ENCODE results near the gene PTPRG. TPM values are rescaled to one million over a fixed set of nuclear protein-coding genes. Genes with fewer than 3 reads are reported as not detected.

Gene PTPRG
- total RNA-seq, 1 experiment from 2014 or later = 32.1 TPM

DNA sequence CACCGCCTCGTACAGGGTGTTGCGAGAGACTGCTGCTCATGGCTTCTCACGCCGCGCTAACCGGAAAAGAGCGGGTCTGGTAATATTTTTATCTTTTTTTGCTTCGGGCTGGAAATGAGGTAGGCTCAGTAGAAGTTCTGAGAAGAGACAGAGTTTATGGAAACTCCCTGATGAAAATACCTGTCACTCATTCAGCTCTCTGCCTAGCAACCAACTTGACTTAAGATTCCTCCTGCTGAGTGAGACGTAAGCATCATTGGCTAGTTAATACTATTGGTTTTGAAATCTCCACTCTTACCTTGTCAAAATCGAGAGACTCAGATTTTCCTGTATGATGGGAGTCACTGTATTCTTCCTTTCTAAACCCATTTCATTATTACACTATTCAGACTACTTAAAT, 181.7 kb downstream of the PTPRG start:
- Histone ChIP-seq H3K4me2 (ENCODE audit: low read length) (no peak overlapping the region), H2AFZ (ENCODE audit: low read depth, low read length, poor library complexity, severe bottlenecking) (no peak overlapping the region), H3K9ac (ENCODE audit: low read length) (no peak overlapping the region), H3K36me3 (ENCODE audit: control insufficient read depth in 1 of 2, insufficient read depth in 2 of 2, low read length in 2 of 2) (no peaks in the 10 kb centered on the region), H3K4me1 (ENCODE audit: control insufficient read depth in 1 of 2, insufficient read depth in 2 of 2, low read length in 2 of 2) (no peaks in the 10 kb centered on the region), H3K4me3 (replicated peaks in 1 of 2; ENCODE audit: low read depth in 1 of 2, low read length in 2 of 2) (no peak overlapping the region), H3K79me2 (ENCODE audit: insufficient read depth, low read length) (peaks cover 4% of the 10 kb centered on the region; the same call in 1 of the 2 replicates), H3K9me2 (ENCODE audit: insufficient read depth) (no peaks in the 10 kb centered on the region), H3K9me3 (ENCODE audit: control insufficient read depth in 1 of 2, insufficient read depth in 1 of 2, low read depth in 1 of 2, low read length in 2 of 2) (no peaks in the 10 kb centered on the region), H4K20me1 (ENCODE audit: insufficient read depth) (no peaks in the 10 kb centered on the region), H3K27ac (ENCODE audit: low read depth, low read length) (no peak overlapping the region), H3K27me3 (ENCODE audit: insufficient read depth, low read length) (no peaks in the 10 kb centered on the region)
- POLR2A ChIA-PET = no interaction called here
- DNase-seq (ENCODE audit: low read depth, low spot score) (no peak), ATAC-seq (no peak)
- RAD21 ChIA-PET (ENCODE audit: low non-redundant PET in 1 of 2, low total read pairs in 2 of 2, uncharacterized antibody in 2 of 2, unreplicated experiment in 2 of 2) = no interaction called here
- TF ChIP-seq, protein P1, sequence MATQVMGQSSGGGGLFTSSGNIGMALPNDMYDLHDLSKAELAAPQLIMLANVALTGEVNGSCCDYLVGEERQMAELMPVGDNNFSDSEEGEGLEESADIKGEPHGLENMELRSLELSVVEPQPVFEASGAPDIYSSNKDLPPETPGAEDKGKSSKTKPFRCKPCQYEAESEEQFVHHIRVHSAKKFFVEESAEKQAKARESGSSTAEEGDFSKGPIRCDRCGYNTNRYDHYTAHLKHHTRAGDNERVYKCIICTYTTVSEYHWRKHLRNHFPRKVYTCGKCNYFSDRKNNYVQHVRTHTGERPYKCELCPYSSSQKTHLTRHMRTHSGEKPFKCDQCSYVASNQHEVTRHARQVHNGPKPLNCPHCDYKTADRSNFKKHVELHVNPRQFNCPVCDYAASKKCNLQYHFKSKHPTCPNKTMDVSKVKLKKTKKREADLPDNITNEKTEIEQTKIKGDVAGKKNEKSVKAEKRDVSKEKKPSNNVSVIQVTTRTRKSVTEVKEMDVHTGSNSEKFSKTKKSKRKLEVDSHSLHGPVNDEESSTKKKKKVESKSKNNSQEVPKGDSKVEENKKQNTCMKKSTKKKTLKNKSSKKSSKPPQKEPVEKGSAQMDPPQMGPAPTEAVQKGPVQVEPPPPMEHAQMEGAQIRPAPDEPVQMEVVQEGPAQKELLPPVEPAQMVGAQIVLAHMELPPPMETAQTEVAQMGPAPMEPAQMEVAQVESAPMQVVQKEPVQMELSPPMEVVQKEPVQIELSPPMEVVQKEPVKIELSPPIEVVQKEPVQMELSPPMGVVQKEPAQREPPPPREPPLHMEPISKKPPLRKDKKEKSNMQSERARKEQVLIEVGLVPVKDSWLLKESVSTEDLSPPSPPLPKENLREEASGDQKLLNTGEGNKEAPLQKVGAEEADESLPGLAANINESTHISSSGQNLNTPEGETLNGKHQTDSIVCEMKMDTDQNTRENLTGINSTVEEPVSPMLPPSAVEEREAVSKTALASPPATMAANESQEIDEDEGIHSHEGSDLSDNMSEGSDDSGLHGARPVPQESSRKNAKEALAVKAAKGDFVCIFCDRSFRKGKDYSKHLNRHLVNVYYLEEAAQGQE (IDR thresholded peaks at IDR 0.05; ENCODE audit: low read depth) = no peak
- TF ChIP-seq EGR1 (IDR thresholded peaks at IDR 0.05; ENCODE audit: low read depth) = no peak
- TF ChIP-seq, protein P2, sequence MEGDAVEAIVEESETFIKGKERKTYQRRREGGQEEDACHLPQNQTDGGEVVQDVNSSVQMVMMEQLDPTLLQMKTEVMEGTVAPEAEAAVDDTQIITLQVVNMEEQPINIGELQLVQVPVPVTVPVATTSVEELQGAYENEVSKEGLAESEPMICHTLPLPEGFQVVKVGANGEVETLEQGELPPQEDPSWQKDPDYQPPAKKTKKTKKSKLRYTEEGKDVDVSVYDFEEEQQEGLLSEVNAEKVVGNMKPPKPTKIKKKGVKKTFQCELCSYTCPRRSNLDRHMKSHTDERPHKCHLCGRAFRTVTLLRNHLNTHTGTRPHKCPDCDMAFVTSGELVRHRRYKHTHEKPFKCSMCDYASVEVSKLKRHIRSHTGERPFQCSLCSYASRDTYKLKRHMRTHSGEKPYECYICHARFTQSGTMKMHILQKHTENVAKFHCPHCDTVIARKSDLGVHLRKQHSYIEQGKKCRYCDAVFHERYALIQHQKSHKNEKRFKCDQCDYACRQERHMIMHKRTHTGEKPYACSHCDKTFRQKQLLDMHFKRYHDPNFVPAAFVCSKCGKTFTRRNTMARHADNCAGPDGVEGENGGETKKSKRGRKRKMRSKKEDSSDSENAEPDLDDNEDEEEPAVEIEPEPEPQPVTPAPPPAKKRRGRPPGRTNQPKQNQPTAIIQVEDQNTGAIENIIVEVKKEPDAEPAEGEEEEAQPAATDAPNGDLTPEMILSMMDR (IDR thresholded peaks at IDR 0.05 in 2 of 3, conservative IDR thresholded peaks at IDR 0.05 in 1 of 3; ENCODE audit: borderline replicate concordance in 1 of 3, insufficient read depth in 1 of 3, low read depth in 2 of 3, low read length in 2 of 3) = no peak
- no peak for TF ChIP-seq EZH2 (IDR thresholded peaks at IDR 0.05)
- no peak for TF ChIP-seq JUND (IDR thresholded peaks at IDR 0.05)
- TF ChIP-seq CBX3 (IDR thresholded peaks at IDR 0.05; ENCODE audit: low read depth) = no peak
- TF ChIP-seq POLR2A (IDR thresholded peaks at IDR 0.05; ENCODE audit: borderline replicate concordance, extremely low read depth, insufficient read depth, insufficient read length) = no peak
- no peak for TF ChIP-seq SRF (IDR thresholded peaks at IDR 0.05; ENCODE audit: low read depth)
- no peak for TF ChIP-seq CEBPB (IDR thresholded peaks at IDR 0.05; ENCODE audit: low read depth)
- TF ChIP-seq, protein P3, sequence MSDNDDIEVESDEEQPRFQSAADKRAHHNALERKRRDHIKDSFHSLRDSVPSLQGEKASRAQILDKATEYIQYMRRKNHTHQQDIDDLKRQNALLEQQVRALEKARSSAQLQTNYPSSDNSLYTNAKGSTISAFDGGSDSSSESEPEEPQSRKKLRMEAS (IDR thresholded peaks at IDR 0.05) = no peak
- TF ChIP-seq, protein P4, sequence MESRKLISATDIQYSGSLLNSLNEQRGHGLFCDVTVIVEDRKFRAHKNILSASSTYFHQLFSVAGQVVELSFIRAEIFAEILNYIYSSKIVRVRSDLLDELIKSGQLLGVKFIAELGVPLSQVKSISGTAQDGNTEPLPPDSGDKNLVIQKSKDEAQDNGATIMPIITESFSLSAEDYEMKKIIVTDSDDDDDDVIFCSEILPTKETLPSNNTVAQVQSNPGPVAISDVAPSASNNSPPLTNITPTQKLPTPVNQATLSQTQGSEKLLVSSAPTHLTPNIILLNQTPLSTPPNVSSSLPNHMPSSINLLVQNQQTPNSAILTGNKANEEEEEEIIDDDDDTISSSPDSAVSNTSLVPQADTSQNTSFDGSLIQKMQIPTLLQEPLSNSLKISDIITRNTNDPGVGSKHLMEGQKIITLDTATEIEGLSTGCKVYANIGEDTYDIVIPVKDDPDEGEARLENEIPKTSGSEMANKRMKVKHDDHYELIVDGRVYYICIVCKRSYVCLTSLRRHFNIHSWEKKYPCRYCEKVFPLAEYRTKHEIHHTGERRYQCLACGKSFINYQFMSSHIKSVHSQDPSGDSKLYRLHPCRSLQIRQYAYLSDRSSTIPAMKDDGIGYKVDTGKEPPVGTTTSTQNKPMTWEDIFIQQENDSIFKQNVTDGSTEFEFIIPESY (IDR thresholded peaks at IDR 0.05; ENCODE audit: extremely low read depth, insufficient replicate concordance, low read length) = no peak
- intact Hi-C loops (cut with micrococcal nuclease) = no loop called here
- BruUV-seq (replicated peaks) = no TSS peak
- CTCF ChIA-PET = no interaction called here
